ENCODE data around the gene ASPHD2.
"Not testable (repeated sequence)": the region's sequence is repeated elsewhere in the genome, so short reads cannot be mapped to it uniquely, and the experiment has no call there.

- TF ChIP-seq ZNF70 (CRISPR knock-in tag; IDR thresholded peaks at IDR 0.05); PATZ1 (CRISPR knock-in tag; IDR thresholded peaks at IDR 0.05; ENCODE audit: borderline replicate concordance): not testable (repeated sequence)
Measured at GRCh38 chr22:26408562-26409220, 20.4 kb upstream of the ASPHD2 start.
